IMR-90 (cell line): ENCODE data around the gene LPAR2. TPM values are rescaled to one million over a fixed set of nuclear protein-coding genes. Genes with fewer than 3 reads are reported as not detected.

ENCODE experiments used
- ATAC-seq: fragments of 200-7000 bp; cut with Tn5 transposase; 2 replicates; pipeline ENCODE4 v1.9.1; 2020; ENCODE audit warnings: low read depth, mild to moderate bottlenecking, moderate library complexity
- BruUV-seq: library from RNA; stranded (reverse); fragments of 400-500 nt; replicated peaks from 2 replicates; lab custom pipeline; 2021; lab: Mats Ljungman, UMichigan
- CTCF ChIA-PET: fragments of 300-600 bp; formaldehyde crosslinking; extraction: SDS; loops from one replicate; lab custom pipeline; 2021; ENCODE audit warnings: antibody characterized with exemption; lab: Yijun Ruan, JAX
- POLR2A ChIA-PET: fragments of 300-600 bp; sonication (Branson Sonifier 250); formaldehyde crosslinking; loops from one replicate; lab custom pipeline; 2022; ENCODE audit warnings: antibody characterized with exemption; ENCODE audit not compliant: unreplicated experiment; lab: Charles Lee
- DNase-seq: peaks from one replicate; pipeline ENCODE4 v3.0.0; 2013
- H2AFZ ChIP-seq: replicated peaks from 2 replicates; pipeline ENCODE3; 2013; ENCODE audit warnings: low read length, mild to moderate bottlenecking; ENCODE audit not compliant: poor library complexity
- H2AK5ac ChIP-seq: 2 replicates; pipeline ENCODE4 v1.6.1; 2013; ENCODE audit warnings: low read depth, low read length, inconsistent platforms
- H2AK9ac ChIP-seq: replicated peaks from 2 replicates; pipeline ENCODE3; 2013; ENCODE audit warnings: mild to moderate bottlenecking, low read depth, low read length, moderate library complexity; ENCODE audit not compliant: poor library complexity
- H2BK120ac ChIP-seq: 2 replicates; pipeline ENCODE4 v1.6.1; 2013; ENCODE audit warnings: low read depth, low read length, inconsistent platforms
- H2BK15ac ChIP-seq: 3 replicates; pipeline ENCODE4 v1.6.1; 2013; ENCODE audit warnings: low read depth, low read length, inconsistent platforms
- H2BK20ac ChIP-seq: 2 replicates; pipeline ENCODE4 v1.6.1; 2013; ENCODE audit warnings: low read depth, mild to moderate bottlenecking, inconsistent platforms, low read length, moderate library complexity
- H2BK5ac ChIP-seq: 2 replicates; pipeline ENCODE4 v1.6.1; 2013; ENCODE audit warnings: mild to moderate bottlenecking, low read depth, low read length, inconsistent platforms; ENCODE audit not compliant: poor library complexity, severe bottlenecking
- H3K14ac ChIP-seq: replicated peaks from 2 replicates; pipeline ENCODE4 v1.6.1; 2013; ENCODE audit warnings: low read depth, low read length, inconsistent platforms
- H3K18ac ChIP-seq: 2 replicates; pipeline ENCODE4 v1.6.1; 2013; ENCODE audit warnings: low read depth, low read length, control low read depth
- H3K23ac ChIP-seq: 2 replicates; pipeline ENCODE4 v1.6.1; 2013; ENCODE audit warnings: low read depth, low read length, inconsistent platforms
- H3K27ac ChIP-seq: 2 replicates; pipeline ENCODE4 v1.5.1; 2013; ENCODE audit warnings: mild to moderate bottlenecking, control low read depth, low read length; ENCODE audit not compliant: insufficient read depth
- H3K27me3 ChIP-seq: 2 replicates; pipeline ENCODE4 v1.6.1; 2013; ENCODE audit warnings: low read length; ENCODE audit not compliant: control insufficient read depth, insufficient read depth
- H3K36me3 ChIP-seq: 2 replicates; pipeline ENCODE4 v1.6.1; 2013; ENCODE audit warnings: low read length, mixed read lengths; ENCODE audit not compliant: control insufficient read depth, insufficient read depth
- H3K4ac ChIP-seq: 2 replicates; pipeline ENCODE4 v1.6.1; 2013; ENCODE audit warnings: low read depth, low read length, inconsistent platforms
- H3K4me1 ChIP-seq: 2 replicates; pipeline ENCODE4 v1.6.1; 2013; ENCODE audit warnings: low read length, mixed read lengths; ENCODE audit not compliant: control insufficient read depth, insufficient read depth
- H3K4me2 ChIP-seq: 2 replicates; pipeline ENCODE4 v1.6.1; 2013; ENCODE audit warnings: low read depth, mild to moderate bottlenecking, control low read depth, low read length, moderate library complexity
- H3K4me3 ChIP-seq: 2 replicates; pipeline ENCODE4 v1.5.1; 2013; ENCODE audit warnings: low read depth, mild to moderate bottlenecking, control low read depth, low read length, moderate library complexity; ENCODE audit not compliant: insufficient read depth
- H3K56ac ChIP-seq: 2 replicates; pipeline ENCODE4 v1.6.1; 2013; ENCODE audit warnings: low read length, inconsistent platforms; ENCODE audit not compliant: insufficient read depth; ENCODE audit errors: extremely low read depth
- H3K79me1 ChIP-seq, 2 experiments: 2 replicates each; pipeline ENCODE4 v1.6.1; 2013; ENCODE audit warnings: low read length in 2 of 2, inconsistent platforms in 1 of 2, low read depth in 1 of 2
- H3K9ac ChIP-seq: 2 replicates; pipeline ENCODE4 v1.6.1; 2013; ENCODE audit warnings: low read depth, low read length, control low read depth
- H3K9me1 ChIP-seq: 2 replicates; pipeline ENCODE4 v1.6.1; 2013; ENCODE audit warnings: low read length, inconsistent platforms; ENCODE audit not compliant: insufficient read depth
- H3K9me3 ChIP-seq: 2 replicates; pipeline ENCODE4 v1.6.1; 2013; ENCODE audit warnings: low read length; ENCODE audit not compliant: control insufficient read depth, insufficient read depth
- H4K20me1 ChIP-seq: 2 replicates; pipeline ENCODE4 v1.6.1; 2013; ENCODE audit warnings: low read length, inconsistent platforms; ENCODE audit not compliant: insufficient read depth
- H4K5ac ChIP-seq: 2 replicates; pipeline ENCODE4 v1.6.1; 2013; ENCODE audit warnings: mild to moderate bottlenecking, low read depth, low read length, control low read depth
- H4K8ac ChIP-seq, 2 experiments: 2 replicates each; pipeline ENCODE4 v1.6.1; 2013; ENCODE audit warnings: low read depth in 2 of 2, low read length in 2 of 2, control low read depth in 1 of 2, inconsistent platforms in 1 of 2
- H4K91ac ChIP-seq: 2 replicates; pipeline ENCODE4 v1.6.1; 2013; ENCODE audit warnings: low read depth, low read length, inconsistent platforms; ENCODE audit not compliant: insufficient read depth
- BHLHE40 ChIP-seq: fragments of 150-350 bp; IDR thresholded peaks from 2 replicates; pipeline ENCODE4 v1.6.1; 2016; ENCODE audit warnings: mild to moderate bottlenecking, low read depth, low read length
- CHD1 ChIP-seq: IDR thresholded peaks from 2 replicates; pipeline ENCODE4 v1.6.1; 2012; ENCODE audit warnings: low read depth, low read length, improper control_type of control experiment
- CTCF ChIP-seq: conservative IDR thresholded peaks from 2 replicates; pipeline ENCODE4 v1.5.1; 2012; ENCODE audit warnings: mild to moderate bottlenecking, low read depth, low read length, improper control_type of control experiment
- ELK1 ChIP-seq: fragments of 150-350 bp; IDR thresholded peaks from 2 replicates; pipeline ENCODE4 v1.6.1; 2016; ENCODE audit warnings: low read depth, mild to moderate bottlenecking, low read length, moderate library complexity, borderline replicate concordance
- FOS ChIP-seq: fragments of 150-350 bp; IDR thresholded peaks from 2 replicates; pipeline ENCODE4 v1.6.1; 2016; ENCODE audit warnings: low read depth, low read length
- MAFK ChIP-seq: IDR thresholded peaks from 2 replicates; pipeline ENCODE4 v1.6.1; 2012; ENCODE audit warnings: low read depth, low read length, improper control_type of control experiment
- NFE2L2 ChIP-seq: fragments of 150-350 bp; IDR thresholded peaks from 2 replicates; pipeline ENCODE4 v1.6.1; 2016; ENCODE audit warnings: low read depth, mild to moderate bottlenecking, low read length
- POLR2A ChIP-seq: IDR thresholded peaks from 2 replicates; pipeline ENCODE4 v1.6.1; 2012; ENCODE audit warnings: mild to moderate bottlenecking, low read depth, low read length
- RFX5 ChIP-seq: IDR thresholded peaks from 2 replicates; pipeline ENCODE4 v1.8.0; 2012; ENCODE audit warnings: low read depth, mild to moderate bottlenecking, low read length, moderate library complexity
- SMC3 ChIP-seq: fragments of 150-350 bp; IDR thresholded peaks from 2 replicates; pipeline ENCODE4 v1.6.1; 2016; ENCODE audit warnings: low read depth, mild to moderate bottlenecking, antibody characterized with exemption, low read length, moderate library complexity
- USF2 ChIP-seq: fragments of 150-350 bp; IDR thresholded peaks from 2 replicates; pipeline ENCODE4 v1.6.1; 2017; ENCODE audit warnings: mild to moderate bottlenecking, antibody characterized with exemption, low read length, low read depth
- WGBS, 2 experiments: methylation state at CpG; one replicate each; pipeline versions ENCODE4 v1.1.5 to v1.1.7; 2013; ENCODE audit warnings: missing lambda C conversion rate in 2 of 2; ENCODE audit not compliant: insufficient read length in 1 of 2; ENCODE audit errors: extremely low coverage in 2 of 2; 5-methylcytosine and 5-hydroxymethylcytosine counted together
- dilution Hi-C: fragments of 300-500 bp; cut with HindIII; formaldehyde crosslinking; loops from one replicate; pipeline ENCODE4 v1.14.3; 2018; ENCODE audit warnings: low sequenced_read_pairs; ENCODE audit not compliant: unreplicated experiment
- in situ Hi-C: fragments of 300-500 bp; cut with MboI; formaldehyde crosslinking; loops from 3 replicates; pipeline ENCODE4 v1.14.3; 2019; ENCODE audit warnings: low sequenced_read_pairs, inconsistent platforms, mixed read lengths
- intact Hi-C: fragments of 100-400 bp; cut with micrococcal nuclease; formaldehyde crosslinking; loops from 2 replicates; pipeline ENCODE4 v1.10.0; 2022
- polyA plus RNA-seq, 3 experiments: library from polyadenylated mRNA; depleted of rRNA; stranded (reverse); fragments of >200 nt; gene quantifications; 2 replicates each; pipeline ENCODE4 v1.2.3, GENCODE V29; 2012; ENCODE audit warnings: low replicate concordance in 1 of 3
- total RNA-seq: library from RNA; depleted of rRNA; stranded (reverse); fragments of >200 nt; gene quantifications from 2 replicates; pipeline ENCODE4 v1.2.3, GENCODE V29; 2012

The LPAR2 gene
- total and polyA plus RNA-seq, 2 of the 4 experiments (the other 2 are of a cell fraction) = under 0.01 to 5.4 TPM

- peaks cover 41% of the 10 kb centered on the region for H3K36me3 ChIP-seq
- H4K8ac ChIP-seq = no peak overlapping the region
- no peak overlapping the region for H2BK120ac ChIP-seq
- no TSS peak for BruUV-seq
- 0 out of 2 replicates have a peak, but pooled peaks cover 2% of the 10 kb centered on the region for H3K4me1 ChIP-seq
- H3K9ac ChIP-seq = no peak overlapping the region
- no peak for DNase-seq
- no peak overlapping the region for H2BK20ac ChIP-seq
- H4K20me1 ChIP-seq = no peaks in the 10 kb centered on the region
- H3K18ac ChIP-seq = no peak overlapping the region
- WGBS, 2 experiments = 85% methylated on average over 22 of the region's 53 CpGs; no CpG with 5 or more reads in 1 of the 2 experiments
- H3K23ac ChIP-seq = no peak overlapping the region
- H3K27me3 ChIP-seq = no peaks in the 10 kb centered on the region
- H3K9me1 ChIP-seq = peaks cover 3% of the 10 kb centered on the region; the same call in 1 of the 2 replicates
- no peak overlapping the region for H3K4ac ChIP-seq
- H3K27ac ChIP-seq = no peak overlapping the region
- dilution Hi-C loops = no loop called here
- no peak overlapping the region for H2AK9ac ChIP-seq
- H3K56ac ChIP-seq = no peak overlapping the region
- H4K91ac ChIP-seq = no peak overlapping the region
- no peak overlapping the region for H3K4me3 ChIP-seq
- H3K9me3 ChIP-seq = no peaks in the 10 kb centered on the region
- H3K79me1 ChIP-seq = peaks cover 3 to 13% of the 10 kb centered on the region in 2 experiments
- no peak overlapping the region for H2AK5ac ChIP-seq
- H3K14ac ChIP-seq = no peak overlapping the region
- H2AFZ ChIP-seq = no peak overlapping the region
- TF ChIP-seq BHLHE40 (no peak), SMC3 (no peak), ELK1 (no peak), MAFK (no peak), POLR2A (no peak), RFX5 (no peak), CHD1 (no peak), USF2 (no peak), FOS (no peak), CTCF (no peak), NFE2L2 (no peak)
- no peak overlapping the region for H4K5ac ChIP-seq
- no peak overlapping the region for H2BK15ac ChIP-seq
- H2BK5ac ChIP-seq = no peak overlapping the region
- in situ Hi-C loops = loop anchor here (25.0 kb wide), 1 partner anchor 250 kb away; no protein-coding TSS in a partner anchor
- no peak for ATAC-seq
- ChIA-PET POLR2A (no interaction called here), CTCF (interaction anchor here (0.6 kb wide), 1 partner anchor 12 kb away, joined by 4 read pairs; no protein-coding TSS in a partner anchor)
- intact Hi-C loops = no loop called here
- H3K4me2 ChIP-seq = no peak overlapping the region
These were observed 9.7 kb upstream of the LPAR2 start for GRCh38 chr19:19637523-19638251.
